GM19467 (cell line): Measurements from ENCODE around the gene TBC1D10A.

Experiments
- ATAC-seq: cut with Tn5 transposase; IDR thresholded peaks from one replicate; pipeline ENCODE4 v1.9.1; 2021; ENCODE audit warnings: mild to moderate bottlenecking, moderate library complexity; ENCODE audit not compliant: unreplicated experiment

The TBC1D10A gene

GRCh38 chr22:30302810-30303138 lies 24.0 kb downstream of the TBC1D10A start:
- ATAC-seq: no peak

GRCh38 chr22:30301995-30302809 lies 24.5 kb downstream of the TBC1D10A start:
- no peak for ATAC-seq

GRCh38 chr22:30299322-30299721 lies 27.4 kb downstream of the TBC1D10A start:
- ATAC-seq: no peak

DNA sequence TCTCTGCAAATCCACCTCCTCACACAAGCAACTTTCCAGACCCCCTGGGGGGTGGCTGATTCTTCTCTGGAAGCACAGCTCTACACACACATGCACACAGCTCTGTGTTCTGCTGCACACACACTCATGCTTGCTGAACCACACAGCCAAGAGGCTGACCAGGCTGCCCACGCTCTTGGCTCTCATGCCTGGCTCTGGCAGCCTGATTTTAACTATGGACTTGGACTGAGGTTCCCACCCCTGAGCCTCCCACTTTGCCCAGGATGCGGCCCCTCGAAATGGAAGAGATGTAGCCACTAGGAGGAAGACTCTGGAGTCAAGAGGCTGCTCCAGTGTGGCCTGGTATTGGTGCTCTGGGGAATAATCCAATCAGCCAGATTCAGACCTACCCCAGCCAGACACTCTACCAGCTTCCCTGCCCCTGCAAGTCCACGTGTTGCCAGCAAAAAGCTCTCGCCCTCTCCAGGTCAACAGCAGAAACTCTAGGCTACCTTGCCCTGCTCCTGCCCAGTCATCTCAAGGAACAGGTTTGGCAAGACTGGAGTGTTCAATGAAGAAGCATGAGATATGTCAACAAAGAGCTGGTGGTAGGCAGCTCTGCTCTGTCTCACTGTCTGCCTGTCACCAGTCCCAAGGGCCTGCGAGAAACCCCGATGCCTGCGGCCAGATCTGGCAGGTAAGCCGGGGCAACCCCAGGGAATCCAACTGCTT lies 28.6 kb downstream of the TBC1D10A start:
- no peak for ATAC-seq

GRCh38 chr22:30297276-30297990 lies 29.3 kb downstream of the TBC1D10A start:
- ATAC-seq: no peak

DNA sequence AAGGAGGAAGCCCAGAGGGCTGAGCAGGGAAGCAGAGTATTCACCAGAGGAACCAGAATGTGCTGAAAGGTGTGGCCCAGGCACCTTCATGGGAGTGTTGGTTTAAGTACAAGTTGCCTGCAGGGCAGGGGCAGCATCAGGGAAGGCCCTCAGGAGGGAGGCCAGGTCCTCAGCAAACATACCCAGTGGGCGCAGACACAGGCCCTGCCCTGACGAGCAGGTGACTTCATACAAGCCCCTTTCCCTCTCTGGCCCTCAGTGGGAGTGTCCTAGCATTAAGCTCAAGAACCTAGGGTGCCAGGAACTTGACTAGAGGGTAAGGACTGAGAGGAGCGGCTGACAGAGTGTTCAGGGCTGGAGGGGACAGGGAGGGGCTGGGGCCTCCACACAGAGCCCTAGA lies 29.9 kb downstream of the TBC1D10A start:
- no peak for ATAC-seq

DNA sequence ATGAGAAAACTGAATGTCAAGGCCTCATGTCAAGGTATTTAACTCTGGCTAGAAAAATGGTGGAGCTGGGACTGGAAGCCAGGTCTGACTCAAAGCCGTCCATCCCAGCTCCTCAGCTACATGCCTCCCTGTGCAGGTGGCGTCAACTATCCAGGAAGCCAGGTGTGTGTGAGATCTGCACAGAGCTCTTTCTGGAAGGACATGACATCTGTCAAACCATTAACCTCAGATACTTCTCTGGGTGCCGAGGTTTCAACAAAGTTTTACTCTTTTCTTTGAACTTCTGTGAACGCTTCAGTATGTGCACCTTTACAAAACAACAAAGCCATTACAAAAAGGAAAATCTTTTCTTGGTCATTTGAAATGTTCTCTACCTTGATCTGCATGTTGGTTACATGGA lies 30.4 kb downstream of the TBC1D10A start:
- no peak for ATAC-seq

DNA sequence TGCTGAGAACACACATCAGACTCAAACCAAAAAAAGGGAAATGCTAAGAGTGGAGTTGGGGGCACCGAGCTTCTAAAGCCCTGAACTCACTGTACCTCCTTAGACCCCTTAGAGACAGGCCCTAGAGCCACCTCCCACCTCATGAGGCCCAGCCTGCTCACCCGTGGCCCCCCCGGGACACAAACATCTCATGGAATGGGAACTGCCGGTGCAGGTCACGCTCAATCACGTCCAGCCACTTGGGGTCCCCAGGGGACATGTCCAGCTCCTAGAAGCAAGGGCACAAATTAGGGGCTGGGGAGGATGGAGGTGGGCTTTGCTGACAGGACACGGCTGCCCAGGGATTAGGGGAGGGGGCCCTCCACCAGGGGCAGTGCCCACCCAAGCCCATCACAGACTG lies 31.2 kb downstream of the TBC1D10A start:
- no peak for ATAC-seq

DNA sequence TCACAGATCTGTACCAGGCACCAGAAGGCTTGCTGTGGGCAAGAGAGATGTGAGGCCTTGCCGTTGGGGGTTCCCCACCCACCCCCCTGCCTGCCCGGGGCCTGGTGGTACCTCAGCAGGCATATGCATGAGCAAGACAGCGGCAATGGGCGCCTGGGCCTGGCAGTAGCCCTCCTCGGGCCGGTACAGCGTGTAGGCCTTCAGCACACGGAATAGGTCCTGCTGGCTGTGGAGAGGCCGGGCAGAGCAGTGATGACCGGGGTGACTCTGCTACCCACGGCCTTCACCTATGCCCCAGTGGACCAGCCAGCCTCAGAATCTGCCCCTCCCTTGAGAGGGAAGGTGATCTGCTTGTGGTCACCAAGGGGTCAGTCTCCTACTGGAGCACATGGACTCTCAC lies 31.9 kb downstream of the TBC1D10A start:
- no peak for ATAC-seq

DNA sequence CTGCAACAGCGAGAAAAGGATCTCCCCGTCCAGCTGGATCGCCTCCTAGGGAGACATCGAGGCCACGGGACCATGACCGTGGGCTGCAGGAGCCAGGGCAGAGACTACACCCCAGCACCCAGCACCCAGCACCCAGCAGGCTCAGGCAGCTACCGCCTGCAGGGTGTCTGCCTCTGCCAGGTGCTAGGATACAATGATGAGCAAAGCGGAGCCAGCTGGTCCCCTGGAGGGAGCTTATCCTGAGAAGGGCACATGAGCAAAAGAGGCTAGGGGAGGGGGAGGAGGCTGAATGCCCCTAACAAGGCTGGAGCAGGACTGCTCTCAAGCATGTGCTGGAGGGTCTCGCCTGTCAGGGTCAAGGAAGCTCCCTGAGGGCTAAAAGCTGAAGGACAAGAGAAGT lies 32.7 kb downstream of the TBC1D10A start:
- ATAC-seq: no peak

DNA sequence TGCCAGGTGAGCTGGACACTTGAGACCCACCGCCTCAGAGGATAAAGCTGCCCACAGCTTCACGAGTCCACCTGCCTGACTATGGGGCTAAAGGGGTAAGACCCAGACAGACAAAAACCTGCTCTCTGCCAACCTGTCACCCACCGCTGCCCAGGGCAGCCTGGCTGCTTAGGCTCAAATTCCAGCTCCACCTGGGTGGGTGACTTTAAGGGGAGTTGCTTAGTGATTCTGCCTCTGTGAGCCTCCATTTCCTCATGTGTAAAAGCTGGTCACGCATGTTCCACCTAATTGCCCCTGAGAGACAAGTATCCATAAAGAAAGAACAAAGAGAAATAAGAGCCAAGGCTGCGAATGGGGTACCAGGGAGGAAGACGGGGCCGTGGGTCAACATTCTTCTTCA lies 33.7 kb downstream of the TBC1D10A start:
- no peak for ATAC-seq

DNA sequence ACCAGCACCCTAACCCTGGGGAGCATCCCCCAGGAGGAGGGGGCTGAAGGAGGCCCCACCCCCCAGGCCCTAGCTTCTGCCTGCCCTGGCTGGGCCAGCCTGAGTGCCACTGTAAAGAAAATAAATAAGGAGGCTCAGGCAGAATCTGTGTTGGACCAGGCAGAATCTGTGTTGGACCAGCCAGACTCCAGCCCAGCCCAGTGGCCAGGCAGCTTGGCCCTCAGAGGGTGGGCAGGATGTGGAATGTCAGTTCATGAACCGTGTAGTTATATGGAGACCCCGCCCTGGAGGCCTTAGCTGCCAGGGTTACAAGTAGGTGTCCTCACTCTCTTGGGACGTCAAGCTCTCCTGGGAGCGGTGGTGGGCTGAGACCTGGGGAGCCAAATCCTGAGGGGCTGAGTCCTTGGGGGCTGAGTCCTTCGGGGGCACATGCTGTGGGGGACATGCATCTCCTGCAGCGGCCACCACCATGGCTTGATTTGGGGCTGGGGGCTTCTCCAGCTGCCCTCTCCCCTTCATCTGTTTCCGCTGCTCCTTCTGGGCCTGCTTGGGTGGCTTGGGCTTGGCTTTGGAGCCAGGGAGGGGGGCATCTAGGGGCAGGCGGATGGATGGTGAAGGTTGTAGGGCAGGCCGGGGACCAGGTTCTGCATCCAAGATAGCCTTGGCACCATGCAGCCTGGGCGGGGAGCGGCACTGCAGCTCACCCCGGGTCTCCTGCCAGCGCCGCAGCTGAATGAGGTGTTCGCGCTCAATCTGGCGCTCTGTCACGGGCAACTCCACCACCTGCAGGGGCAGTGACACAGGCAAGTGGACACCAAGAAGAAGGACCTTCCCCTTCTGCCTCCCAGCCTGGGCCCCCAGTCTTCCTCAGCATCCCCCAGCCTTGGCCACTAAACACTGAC lies 34.4 kb downstream of the TBC1D10A start:
- ATAC-seq: no peak

- no peak for ATAC-seq
Measured at GRCh38 chr22:30291058-30291892, 35.5 kb downstream of the TBC1D10A start.

GRCh38 chr22:30290342-30291057 lies 36.2 kb downstream of the TBC1D10A start:
- no peak for ATAC-seq

DNA sequence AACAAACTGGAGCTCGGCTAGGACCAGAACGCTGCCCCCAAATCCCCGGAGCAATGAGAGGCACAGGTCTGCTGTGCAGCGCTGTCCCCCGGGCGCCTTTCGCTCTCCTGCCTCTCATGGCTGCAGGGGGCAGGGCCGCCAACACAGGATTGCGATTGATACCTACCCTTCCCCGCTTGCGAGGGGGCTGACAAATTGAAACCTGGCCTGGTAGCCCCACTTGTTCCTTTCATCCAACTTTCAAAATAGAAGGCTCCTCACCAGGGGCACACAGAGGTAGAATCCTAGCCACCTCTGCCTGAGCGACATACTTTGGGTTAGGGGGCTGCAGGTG lies 36.8 kb downstream of the TBC1D10A start:
- ATAC-seq: peak; percentile 15

GRCh38 chr22:30289141-30289979 lies 37.4 kb downstream of the TBC1D10A start, which contains the start of gene CASTOR1:
Gene CASTOR1 (minus strand): TSS chr22:30289505. CDS start chr22:30289497, 8 bp downstream.
- ATAC-seq: peak; percentile 57

- no peak for ATAC-seq
Measured at GRCh38 chr22:30288419-30289140, 38.2 kb downstream of the TBC1D10A start.
